Neutrophil (primary cell): ENCODE data around the gene DNAJB11.

Experiments used
- H3K27ac ChIP-seq: fragments of 200-600 bp; sonication (generic); 2 replicates; pipeline ENCODE4 v1.5.1; 2016; ENCODE audit warnings: mild to moderate bottlenecking, moderate library complexity
- H3K27me3 ChIP-seq: fragments of 200-600 bp; sonication (generic); 2 replicates; pipeline ENCODE4 v1.6.0; 2016; ENCODE audit warnings: mild to moderate bottlenecking
- H3K36me3 ChIP-seq: fragments of 200-600 bp; sonication (generic); 2 replicates; pipeline ENCODE4 v1.5.1; 2017
- H3K4me1 ChIP-seq, 2 experiments: fragments of 200-600 bp in 1 of 2; sonication (generic) in 1 of 2; 1 replicate in 1 of 2; 2 replicates in 1 of 2; pipeline versions ENCODE4 v1.5.1 to v1.6.1; 2013 to 2016; ENCODE audit warnings: low read depth in 1 of 2, low read length in 1 of 2, mild to moderate bottlenecking in 1 of 2, moderate library complexity in 1 of 2; ENCODE audit not compliant: control insufficient read depth in 1 of 2, insufficient read depth in 1 of 2
- H3K4me3 ChIP-seq, 2 experiments: fragments of 200-600 bp in 1 of 2; sonication (generic) in 1 of 2; 1 replicate in 1 of 2; 2 replicates in 1 of 2; pipeline ENCODE4 v1.5.1; 2013 to 2016; ENCODE audit warnings: low read depth in 1 of 2, low read length in 1 of 2, mild to moderate bottlenecking in 1 of 2, moderate library complexity in 1 of 2
- H3K9me3 ChIP-seq: fragments of 200-600 bp; sonication (generic); 2 replicates; pipeline ENCODE4 v1.5.1; 2016
- CTCF ChIP-seq: fragments of 200-600 bp; sonication (generic); IDR thresholded peaks from 2 replicates; pipeline ENCODE4 v1.5.1; 2016; ENCODE audit warnings: antibody characterized with exemption

DNAJB11 gene

DNA sequence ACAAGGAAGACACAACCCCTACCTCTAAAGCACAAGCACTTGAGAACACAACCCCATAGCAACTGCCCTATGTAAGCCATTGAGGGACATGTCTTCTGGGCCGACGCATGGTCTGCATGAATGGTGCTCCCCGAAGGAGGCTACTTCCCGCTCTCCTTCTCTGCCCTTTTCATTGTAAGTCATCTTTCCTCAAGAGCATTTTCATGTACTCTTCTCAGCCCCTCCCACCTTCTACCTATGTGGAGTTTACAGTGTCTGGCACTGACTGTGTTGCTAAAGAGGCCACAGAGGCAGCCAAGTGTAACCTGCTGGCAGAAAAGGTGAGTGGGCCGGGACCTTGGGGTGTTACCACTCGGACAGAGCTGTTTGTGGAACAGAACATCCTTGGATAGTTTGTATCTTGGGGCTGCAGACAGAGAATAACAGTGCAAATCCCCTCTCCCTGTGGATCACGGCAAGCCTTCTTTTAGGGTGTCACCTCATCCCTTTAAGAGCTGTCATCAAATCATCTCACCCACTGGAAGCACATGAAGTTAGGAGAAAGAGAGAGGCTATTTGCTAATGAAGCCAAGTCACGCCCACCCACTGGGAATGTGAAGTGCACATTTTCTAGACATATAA lies 47.9 kb downstream of the DNAJB11 start:
- Histone ChIP-seq H3K4me3 (no peak overlapping the region), H3K27ac (no peak overlapping the region), H3K4me1 (peaks cover 0 to 13% of the 10 kb centered on the region in 2 experiments), H3K9me3 (no peaks in the 10 kb centered on the region), H3K36me3 (no peaks in the 10 kb centered on the region), H3K27me3 (peaks cover 53% of the 10 kb centered on the region)
- TF ChIP-seq CTCF = no peak

DNA sequence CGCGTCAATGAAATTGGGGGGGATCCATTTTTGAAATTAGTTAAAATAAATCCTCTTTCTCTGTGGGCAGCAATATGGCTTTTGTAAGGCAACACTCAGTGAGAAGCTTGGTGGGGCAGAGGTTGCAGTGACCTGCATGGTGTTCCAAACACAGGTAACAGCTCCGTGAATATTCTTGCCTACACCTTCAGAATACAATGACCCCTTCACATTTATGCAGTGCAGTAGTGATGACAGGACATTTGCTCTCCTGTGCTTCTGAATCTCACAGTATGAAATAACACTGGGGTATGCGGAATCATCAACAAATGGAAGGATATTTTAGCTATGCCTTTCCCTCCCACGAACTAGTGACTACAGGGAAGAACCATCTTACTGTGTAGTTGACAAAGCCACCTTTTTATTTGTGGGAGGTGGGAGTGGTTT lies 49.3 kb downstream of the DNAJB11 start:
- H3K36me3 ChIP-seq = no peaks in the 10 kb centered on the region
- no peak for TF ChIP-seq CTCF
- no peak overlapping the region for H3K27ac ChIP-seq

GRCh38 chr3:186620213-186621092 lies 49.9 kb downstream of the DNAJB11 start:
- H3K4me1 ChIP-seq = peaks cover 0 to 8% of the 10 kb centered on the region in 2 experiments
- H3K4me3 ChIP-seq = no peak overlapping the region
- no peak overlapping the region for H3K27ac ChIP-seq
- no peaks in the 10 kb centered on the region for H3K9me3 ChIP-seq
- H3K36me3 ChIP-seq = no peaks in the 10 kb centered on the region
- H3K27me3 ChIP-seq = peaks cover 33% of the 10 kb centered on the region
- no peak for TF ChIP-seq CTCF

More for the DNA sequence above, 49.3 kb downstream of the DNAJB11 start:
- no peak overlapping the region for H3K4me3 ChIP-seq
- H3K27me3 ChIP-seq = peaks cover 39% of the 10 kb centered on the region
- peaks cover 0 to 9% of the 10 kb centered on the region in 2 experiments for H3K4me1 ChIP-seq
- no peaks in the 10 kb centered on the region for H3K9me3 ChIP-seq

DNA sequence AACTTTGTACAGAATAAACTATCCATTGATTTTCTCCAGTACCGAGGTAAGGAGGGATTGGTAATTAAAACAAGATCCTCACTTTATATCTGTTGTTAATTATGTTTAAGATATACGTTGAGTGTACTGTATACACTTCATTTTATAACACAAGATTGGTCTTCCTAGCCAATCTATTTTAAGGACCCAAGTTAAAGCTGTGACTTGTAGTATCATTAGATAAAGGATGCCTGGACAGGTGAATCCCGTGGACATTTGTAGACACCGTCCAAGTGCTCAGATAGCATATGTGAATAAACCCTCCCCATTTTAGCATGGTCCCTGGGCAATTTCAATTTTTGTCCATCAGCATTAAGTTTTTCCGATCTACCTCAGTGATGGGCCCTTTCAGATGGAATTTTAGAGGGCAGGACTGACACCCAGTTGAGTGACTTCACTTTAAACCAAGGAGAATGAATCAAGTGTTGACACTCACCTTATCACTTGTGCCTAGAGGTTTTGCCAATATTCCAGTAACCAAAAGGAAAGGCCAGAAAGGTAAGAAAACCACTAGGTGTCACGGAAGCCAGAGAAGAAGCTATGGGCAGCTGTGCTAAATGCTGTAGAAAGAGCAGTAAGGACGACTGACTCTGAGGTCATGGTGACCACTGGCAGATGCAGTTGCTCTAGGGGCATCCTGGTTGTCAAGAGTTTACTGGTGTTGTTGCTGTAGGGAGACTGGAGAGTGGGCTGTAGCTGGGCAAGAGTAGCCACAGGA lies 51.6 kb downstream of the DNAJB11 start:
- Histone ChIP-seq H3K27ac (no peak overlapping the region), H3K4me3 (no peak overlapping the region), H3K36me3 (no peaks in the 10 kb centered on the region), H3K4me1 (peaks cover 0 to 3% of the 10 kb centered on the region in 2 experiments), H3K9me3 (no peaks in the 10 kb centered on the region), H3K27me3 (peaks cover 26% of the 10 kb centered on the region)
- no peak for TF ChIP-seq CTCF

DNA sequence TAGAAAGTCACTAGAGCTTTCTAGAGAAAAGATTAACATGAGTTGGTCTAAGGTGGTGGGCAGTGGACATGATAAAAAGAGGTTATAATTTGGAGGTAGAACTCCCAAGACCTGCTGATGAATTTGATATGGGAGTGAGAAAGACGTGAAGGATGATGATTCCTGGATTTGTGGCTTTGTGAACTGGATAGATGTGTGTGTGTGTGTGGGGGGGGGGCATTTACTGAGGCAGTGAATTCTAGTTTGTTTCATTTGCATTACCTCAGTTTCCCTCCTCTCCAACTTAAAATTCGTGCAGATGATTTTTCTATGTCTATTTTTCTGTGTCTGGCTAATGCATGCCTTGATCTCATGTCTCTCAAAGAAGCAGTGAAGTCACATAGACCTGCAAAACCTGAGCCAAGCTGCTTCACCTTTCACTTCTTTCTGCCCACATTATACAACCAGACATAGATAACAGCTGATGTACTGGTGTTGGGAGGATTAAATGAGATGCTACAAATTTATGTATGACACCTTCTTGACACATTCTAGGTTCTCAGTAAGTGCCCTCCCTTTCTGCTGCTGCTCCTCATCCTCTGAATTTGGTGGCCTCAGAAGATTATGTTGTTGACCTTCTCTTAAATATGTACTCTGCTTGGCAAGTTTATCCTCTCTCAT lies 52.3 kb downstream of the DNAJB11 start:
- H3K27me3 ChIP-seq = peaks cover 19% of the 10 kb centered on the region
- no peak for TF ChIP-seq CTCF

More for the DNA sequence above, 52.3 kb downstream of the DNAJB11 start:
- Histone ChIP-seq H3K27ac (no peak overlapping the region), H3K36me3 (no peaks in the 10 kb centered on the region), H3K9me3 (no peaks in the 10 kb centered on the region), H3K4me1 (no peaks in the 10 kb centered on the region), H3K4me3 (no peak overlapping the region)
